GM23338 (cell line): Measurements from ENCODE around the gene MCAM.

ENCODE experiments used
- CTCF ChIP-seq, 2 experiments: fragments of 200-600 bp in 1 of 2; sonication (generic) in 1 of 2; conservative IDR thresholded peaks; 2 replicates each; pipeline versions ENCODE4 v1.5.1 to v1.6.1; 2016 to 2017; ENCODE audit warnings: antibody characterized with exemption in 2 of 2, low read depth in 2 of 2, mild to moderate bottlenecking in 2 of 2, moderate library complexity in 1 of 2
- EZH2 ChIP-seq: fragments of 200-600 bp; sonication (generic); IDR thresholded peaks from one replicate; pipeline ENCODE4 v1.8.0; 2017; ENCODE audit warnings: antibody characterized with exemption, mild to moderate bottlenecking, low read depth; ENCODE audit not compliant: unreplicated experiment
- EZH2phosphoT487 ChIP-seq: fragments of 200-600 bp; sonication (generic); IDR thresholded peaks from one replicate; pipeline ENCODE4 v1.8.1; 2018; ENCODE audit warnings: antibody characterized with exemption; ENCODE audit not compliant: unreplicated experiment
- NANOG ChIP-seq: IDR thresholded peaks from 2 replicates; pipeline ENCODE4 v1.6.1; 2016; ENCODE audit warnings: antibody characterized with exemption, borderline replicate concordance
- POLR2AphosphoS5 ChIP-seq: IDR thresholded peaks from 2 replicates; pipeline ENCODE4 v1.6.1; 2016; ENCODE audit warnings: antibody characterized with exemption, low read depth
- STAT1 ChIP-seq: IDR thresholded peaks from one replicate; pipeline ENCODE4 v1.6.1; 2016; ENCODE audit warnings: antibody characterized with exemption; ENCODE audit not compliant: unreplicated experiment
- ZNF114 ChIP-seq: fragments of 250-450 bp; sonication (Bioruptor Pico); IDR thresholded peaks from 2 replicates; pipeline ENCODE4 v1.5.0; 2020; ENCODE audit warnings: mild to moderate bottlenecking, moderate library complexity
- ZNF331 ChIP-seq: fragments of 250-450 bp; sonication (Bioruptor Pico); IDR thresholded peaks from 2 replicates; pipeline ENCODE4 v1.5.0; 2020; ENCODE audit warnings: low read depth, mild to moderate bottlenecking, moderate library complexity

DNA sequence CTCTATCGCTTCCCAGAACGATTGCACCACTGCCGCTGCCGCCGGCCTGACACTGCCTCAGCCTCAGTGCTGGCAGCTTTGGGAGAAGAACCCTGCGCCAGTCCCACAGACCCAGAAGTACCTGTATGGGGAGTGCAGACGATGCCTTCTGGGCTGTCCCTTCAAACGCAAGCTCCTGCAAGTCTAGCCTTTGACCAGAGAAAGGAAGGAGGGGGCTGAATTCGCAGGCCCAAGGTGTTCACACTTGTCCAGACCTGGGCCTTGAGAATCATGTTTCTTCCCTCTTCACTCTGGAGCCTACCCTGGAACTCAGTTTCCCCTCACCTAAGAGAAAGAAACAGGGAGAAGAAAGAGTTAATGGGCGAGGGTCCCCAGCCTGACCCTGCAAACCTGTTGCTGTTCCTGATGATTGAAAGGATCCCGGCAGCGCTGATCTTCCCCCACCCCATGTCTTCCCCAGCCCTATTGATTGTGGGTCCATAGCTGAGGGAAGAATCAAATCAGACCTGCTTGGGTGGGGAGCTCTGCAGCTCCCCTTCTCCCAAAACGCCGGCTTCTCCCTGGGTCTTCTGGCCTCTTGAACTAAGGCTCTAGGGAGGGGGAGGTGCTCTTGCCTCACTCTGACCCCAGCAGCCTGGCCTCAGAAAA lies 786 bp upstream of the MCAM start:
- TF ChIP-seq CTCF (conservative IDR thresholded peaks at IDR 0.05; ENCODE audit: low read depth in 2 of 2) (no peak), EZH2phosphoT487 (no peak), POLR2AphosphoS5 (no peak), ZNF114 (CRISPR knock-in tag) (no peak), EZH2 (no peak), STAT1 (no peak), ZNF331 (CRISPR knock-in tag) (no peak), NANOG (no peak)
